HepG2 (cell line): ENCODE measurements around the gene SCYL1. TPM values are rescaled to one million over a fixed set of nuclear protein-coding genes. Genes with fewer than 3 reads are reported as not detected.

ENCODE experiments used
- AGO1 ChIP-seq: fragments of 200-400 bp; formaldehyde crosslinking; IDR thresholded peaks from 2 replicates; pipeline ENCODE4 v1.6.1; 2017; ENCODE audit warnings: mild to moderate bottlenecking, low read depth, low read length, moderate library complexity; ENCODE audit not compliant: poor library complexity, severe bottlenecking
- CEBPG ChIP-seq: IDR thresholded peaks from 2 replicates; pipeline ENCODE4 v1.6.1; 2016
- DZIP1 ChIP-seq: sonication (generic); formaldehyde crosslinking; IDR thresholded peaks from 2 replicates; pipeline ENCODE4 v1.5.0; 2020; ENCODE audit warnings: mild to moderate bottlenecking, missing genetic modification reagents
- EED ChIP-seq: sonication (generic); formaldehyde crosslinking; IDR thresholded peaks from 2 replicates; pipeline ENCODE4 v1.5.0; 2020; ENCODE audit warnings: mild to moderate bottlenecking, missing genetic modification reagents
- FOXP4 ChIP-seq: sonication (generic); formaldehyde crosslinking; IDR thresholded peaks from 2 replicates; pipeline ENCODE4 v1.4.0; 2020; ENCODE audit warnings: missing genetic modification reagents
- HMG20A ChIP-seq: IDR thresholded peaks from 2 replicates; pipeline ENCODE4 v1.6.1; 2016; ENCODE audit warnings: borderline replicate concordance
- HMG20B ChIP-seq: conservative IDR thresholded peaks from 2 replicates; pipeline ENCODE4 v1.6.1; 2016; ENCODE audit warnings: missing genetic modification reagents, missing compliant biosample characterization
- KDM1A ChIP-seq: IDR thresholded peaks from 2 replicates; pipeline ENCODE4 v1.6.1; 2016; ENCODE audit warnings: missing compliant biosample characterization
- MAFF ChIP-seq: IDR thresholded peaks from 2 replicates; pipeline ENCODE4 v1.6.1; 2011; ENCODE audit warnings: low read depth, low read length, improper control_type of control experiment
- MIER2 ChIP-seq: IDR thresholded peaks from 2 replicates; pipeline ENCODE4 v1.6.1; 2016; ENCODE audit warnings: missing biosample characterization, missing genetic modification reagents
- RXRA ChIP-seq: sonication (generic); formaldehyde crosslinking; IDR thresholded peaks from 2 replicates; pipeline ENCODE4 v1.5.1; 2020; ENCODE audit warnings: missing genetic modification reagents
- SRSF4 ChIP-seq: fragments of 200-400 bp; formaldehyde crosslinking; IDR thresholded peaks from one replicate; pipeline ENCODE4 v1.6.1; 2018; ENCODE audit warnings: mild to moderate bottlenecking, low read depth, low read length, moderate library complexity; ENCODE audit not compliant: poor library complexity, severe bottlenecking
- ZNF138 ChIP-seq: sonication (generic); formaldehyde crosslinking; IDR thresholded peaks from 2 replicates; pipeline ENCODE4 v1.5.0; 2020; ENCODE audit warnings: mild to moderate bottlenecking, low read depth, missing genetic modification reagents
- ZNF17 ChIP-seq: sonication (generic); formaldehyde crosslinking; IDR thresholded peaks from 2 replicates; pipeline ENCODE4 v1.5.0; 2020; ENCODE audit warnings: mild to moderate bottlenecking, missing genetic modification reagents
- ZNF431 ChIP-seq: sonication (generic); formaldehyde crosslinking; IDR thresholded peaks from 2 replicates; pipeline ENCODE4 v1.9.0; 2022; ENCODE audit warnings: missing genetic modification reagents, low read depth, mild to moderate bottlenecking, borderline replicate concordance
- ZNF549 ChIP-seq: sonication (generic); formaldehyde crosslinking; IDR thresholded peaks from 2 replicates; pipeline ENCODE4 v1.5.0; 2020; ENCODE audit warnings: missing genetic modification reagents
- ZNF570 ChIP-seq: sonication (generic); formaldehyde crosslinking; IDR thresholded peaks from 2 replicates; pipeline ENCODE4 v1.4.0; 2020; ENCODE audit warnings: mild to moderate bottlenecking, missing genetic modification reagents, borderline replicate concordance
- ZNF672 ChIP-seq: sonication (generic); formaldehyde crosslinking; IDR thresholded peaks from 2 replicates; pipeline ENCODE4 v1.8.1; 2022; ENCODE audit warnings: missing genetic modification reagents
- ZNF737 ChIP-seq: sonication (generic); formaldehyde crosslinking; IDR thresholded peaks from 2 replicates; pipeline ENCODE4 v1.5.0; 2020; ENCODE audit warnings: missing genetic modification reagents, mild to moderate bottlenecking, borderline replicate concordance
- ZNF792 ChIP-seq: IDR thresholded peaks from 2 replicates; pipeline ENCODE4 v1.6.1; 2016
- polyA plus RNA-seq, 8 experiments: library from polyadenylated mRNA; depleted of rRNA in 3 of 8; stranded (reverse) in 7 of 8; unstranded in 1 of 8; fragments of >200 nt; fragmentation: Illumina TruSeq in 4 of 8; extraction: Trizol in 4 of 8; gene quantifications; 2 replicates each; pipeline versions ENCODE4 v1.2.1 to v1.2.3, GENCODE V29; 2011 to 2016; ENCODE audit warnings: low read depth in 4 of 8, missing spikeins in 1 of 8, mixed read lengths in 1 of 8; ENCODE audit not compliant: insufficient read depth in 1 of 8
- total RNA-seq, 5 experiments: library from RNA; depleted of rRNA; stranded (reverse); fragments of >200 nt; fragmentation: Illumina TruSeq; extraction: Trizol; gene quantifications; 2 replicates each; pipeline ENCODE4 v1.2.3, GENCODE V29; 2016; ENCODE audit warnings: low read depth in 1 of 5
- TF ChIP-seq, protein P1 (sequence below): sonication (generic); formaldehyde crosslinking; IDR thresholded peaks from 2 replicates; pipeline ENCODE4 v1.4.0; 2020; ENCODE audit warnings: missing genetic modification reagents

SCYL1 gene
- total and polyA plus RNA-seq, 2 of the 13 experiments (the other 11 are each of a cell fraction or from before 2014, with no cell fraction given) = 65.9 to 103 TPM

DNA sequence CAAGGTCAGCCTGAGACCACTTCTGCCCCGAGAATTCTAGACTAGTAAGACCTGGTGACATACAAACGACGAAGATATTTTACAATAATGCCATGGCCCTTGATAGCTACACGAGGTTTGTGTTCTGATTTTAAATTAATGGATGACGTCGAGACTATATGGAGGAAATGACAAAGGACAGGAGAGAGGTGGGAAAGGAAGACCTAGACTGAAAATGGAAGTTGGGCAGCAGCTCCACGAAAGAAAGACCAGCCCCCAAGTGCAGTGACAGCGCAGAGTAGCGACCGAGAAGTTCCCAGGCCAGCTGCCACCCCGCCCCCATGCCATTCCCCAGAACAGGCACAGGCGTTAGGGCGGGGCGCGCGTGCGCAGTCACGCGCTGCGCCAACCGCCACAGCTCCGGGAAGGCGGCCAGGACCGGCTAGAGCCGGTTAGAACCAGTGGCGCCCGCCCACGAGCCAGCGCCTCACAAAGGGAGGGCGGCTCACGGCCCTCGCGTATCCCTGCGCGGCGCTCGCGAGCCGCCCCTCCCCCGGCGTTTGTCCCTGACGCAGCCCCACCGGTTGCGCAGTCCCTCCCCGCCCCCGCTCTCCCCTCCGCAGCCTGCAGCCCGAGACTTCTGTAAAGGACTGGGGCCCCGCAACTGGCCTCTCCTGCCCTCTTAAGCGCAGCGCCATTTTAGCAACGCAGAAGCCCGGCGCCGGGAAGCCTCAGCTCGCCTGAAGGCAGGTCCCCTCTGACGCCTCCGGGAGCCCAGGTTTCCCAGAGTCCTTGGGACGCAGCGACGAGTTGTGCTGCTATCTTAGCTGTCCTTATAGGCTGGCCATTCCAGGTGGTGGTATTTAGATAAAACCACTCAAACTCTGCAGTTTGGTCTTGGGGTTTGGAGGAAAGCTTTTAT, 27.5 kb upstream of the SCYL1 start (continued):
- TF ChIP-seq ZNF549 (CRISPR knock-in tag) (no peak), FOXP4 (CRISPR knock-in tag) (peak; percentile 81), KDM1A (CRISPR knock-in tag) (no peak), RXRA (peak; percentile 86; the same call in 1 of the 2 replicates), DZIP1 (CRISPR knock-in tag) (0 out of 2 replicates have a peak, but pooled peaks have one; percentile 26), ZNF792 (CRISPR knock-in tag) (peak; percentile 87), ZNF431 (peak; percentile 95), MAFF (no peak), ZNF672 (CRISPR knock-in tag) (no peak), ZNF737 (no peak), ZNF138 (CRISPR knock-in tag) (no peak), HMG20A (CRISPR knock-in tag) (no peak; the same call in 1 of the 2 replicates), HMG20B (CRISPR knock-in tag) (no peak), EED (CRISPR knock-in tag) (no peak), CEBPG (CRISPR knock-in tag) (peak; percentile 85), ZNF570 (CRISPR knock-in tag) (no peak), AGO1 (no peak), SRSF4 (no peak), ZNF17 (CRISPR knock-in tag) (no peak), MIER2 (CRISPR knock-in tag) (no peak)
- TF ChIP-seq, protein P1, sequence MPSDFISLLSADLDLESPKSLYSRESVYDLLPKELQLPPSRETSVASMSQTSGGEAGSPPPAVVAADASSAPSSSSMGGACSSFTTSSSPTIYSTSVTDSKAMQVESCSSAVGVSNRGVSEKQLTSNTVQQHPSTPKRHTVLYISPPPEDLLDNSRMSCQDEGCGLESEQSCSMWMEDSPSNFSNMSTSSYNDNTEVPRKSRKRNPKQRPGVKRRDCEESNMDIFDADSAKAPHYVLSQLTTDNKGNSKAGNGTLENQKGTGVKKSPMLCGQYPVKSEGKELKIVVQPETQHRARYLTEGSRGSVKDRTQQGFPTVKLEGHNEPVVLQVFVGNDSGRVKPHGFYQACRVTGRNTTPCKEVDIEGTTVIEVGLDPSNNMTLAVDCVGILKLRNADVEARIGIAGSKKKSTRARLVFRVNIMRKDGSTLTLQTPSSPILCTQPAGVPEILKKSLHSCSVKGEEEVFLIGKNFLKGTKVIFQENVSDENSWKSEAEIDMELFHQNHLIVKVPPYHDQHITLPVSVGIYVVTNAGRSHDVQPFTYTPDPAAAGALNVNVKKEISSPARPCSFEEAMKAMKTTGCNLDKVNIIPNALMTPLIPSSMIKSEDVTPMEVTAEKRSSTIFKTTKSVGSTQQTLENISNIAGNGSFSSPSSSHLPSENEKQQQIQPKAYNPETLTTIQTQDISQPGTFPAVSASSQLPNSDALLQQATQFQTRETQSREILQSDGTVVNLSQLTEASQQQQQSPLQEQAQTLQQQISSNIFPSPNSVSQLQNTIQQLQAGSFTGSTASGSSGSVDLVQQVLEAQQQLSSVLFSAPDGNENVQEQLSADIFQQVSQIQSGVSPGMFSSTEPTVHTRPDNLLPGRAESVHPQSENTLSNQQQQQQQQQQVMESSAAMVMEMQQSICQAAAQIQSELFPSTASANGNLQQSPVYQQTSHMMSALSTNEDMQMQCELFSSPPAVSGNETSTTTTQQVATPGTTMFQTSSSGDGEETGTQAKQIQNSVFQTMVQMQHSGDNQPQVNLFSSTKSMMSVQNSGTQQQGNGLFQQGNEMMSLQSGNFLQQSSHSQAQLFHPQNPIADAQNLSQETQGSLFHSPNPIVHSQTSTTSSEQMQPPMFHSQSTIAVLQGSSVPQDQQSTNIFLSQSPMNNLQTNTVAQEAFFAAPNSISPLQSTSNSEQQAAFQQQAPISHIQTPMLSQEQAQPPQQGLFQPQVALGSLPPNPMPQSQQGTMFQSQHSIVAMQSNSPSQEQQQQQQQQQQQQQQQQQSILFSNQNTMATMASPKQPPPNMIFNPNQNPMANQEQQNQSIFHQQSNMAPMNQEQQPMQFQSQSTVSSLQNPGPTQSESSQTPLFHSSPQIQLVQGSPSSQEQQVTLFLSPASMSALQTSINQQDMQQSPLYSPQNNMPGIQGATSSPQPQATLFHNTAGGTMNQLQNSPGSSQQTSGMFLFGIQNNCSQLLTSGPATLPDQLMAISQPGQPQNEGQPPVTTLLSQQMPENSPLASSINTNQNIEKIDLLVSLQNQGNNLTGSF (CRISPR knock-in tag) = no peak
